BJ (cell line): ENCODE results near the gene SEC16A. TPM values are rescaled to one million over a fixed set of nuclear protein-coding genes. Genes with fewer than 3 reads are reported as not detected.

Source experiments
- CTCF ChIA-PET: fragments of 350-600 bp; formaldehyde crosslinking; extraction: SDS; loops from one replicate; lab custom pipeline; 2021; ENCODE audit warnings: antibody characterized with exemption, inconsistent platforms; lab: Yijun Ruan, JAX
- POLR2A ChIA-PET: fragments of 300-600 bp; sonication (Branson Sonifier 250); formaldehyde crosslinking; extraction: SDS; loops from one replicate; lab custom pipeline; 2021; ENCODE audit warnings: antibody characterized with exemption; lab: Charles Lee
- DNase-seq: peaks from one replicate; pipeline ENCODE4 v3.0.0-alpha.2; 2011; ENCODE audit warnings: low read depth
- H3K27me3 ChIP-seq: 2 replicates; pipeline ENCODE4 v1.6.0; 2011; ENCODE audit warnings: low read length; ENCODE audit not compliant: control insufficient read depth, insufficient read depth
- H3K36me3 ChIP-seq: 2 replicates; pipeline ENCODE4 v1.5.1; 2011; ENCODE audit warnings: low read length; ENCODE audit not compliant: control insufficient read depth, insufficient read depth
- H3K4me3 ChIP-seq: 2 replicates; pipeline ENCODE4 v1.5.1; 2011; ENCODE audit warnings: low read depth, mild to moderate bottlenecking, control low read depth, low read length
- polyA plus RNA-seq: library from polyadenylated mRNA; depleted of rRNA; stranded (reverse); fragments of >200 nt; gene quantifications from 2 replicates; pipeline ENCODE4 v1.2.3, GENCODE V29; 2011
- TF ChIP-seq, protein P1 (sequence below): IDR thresholded peaks from 2 replicates; pipeline ENCODE4 v1.5.1; 2011; ENCODE audit warnings: low read depth, mild to moderate bottlenecking, control low read depth, inconsistent platforms, low read length, moderate library complexity; ENCODE audit not compliant: insufficient read depth

SEC16A gene
- polyA plus RNA-seq, 1 experiment, result 24.4 TPM

- TF ChIP-seq, protein P1, sequence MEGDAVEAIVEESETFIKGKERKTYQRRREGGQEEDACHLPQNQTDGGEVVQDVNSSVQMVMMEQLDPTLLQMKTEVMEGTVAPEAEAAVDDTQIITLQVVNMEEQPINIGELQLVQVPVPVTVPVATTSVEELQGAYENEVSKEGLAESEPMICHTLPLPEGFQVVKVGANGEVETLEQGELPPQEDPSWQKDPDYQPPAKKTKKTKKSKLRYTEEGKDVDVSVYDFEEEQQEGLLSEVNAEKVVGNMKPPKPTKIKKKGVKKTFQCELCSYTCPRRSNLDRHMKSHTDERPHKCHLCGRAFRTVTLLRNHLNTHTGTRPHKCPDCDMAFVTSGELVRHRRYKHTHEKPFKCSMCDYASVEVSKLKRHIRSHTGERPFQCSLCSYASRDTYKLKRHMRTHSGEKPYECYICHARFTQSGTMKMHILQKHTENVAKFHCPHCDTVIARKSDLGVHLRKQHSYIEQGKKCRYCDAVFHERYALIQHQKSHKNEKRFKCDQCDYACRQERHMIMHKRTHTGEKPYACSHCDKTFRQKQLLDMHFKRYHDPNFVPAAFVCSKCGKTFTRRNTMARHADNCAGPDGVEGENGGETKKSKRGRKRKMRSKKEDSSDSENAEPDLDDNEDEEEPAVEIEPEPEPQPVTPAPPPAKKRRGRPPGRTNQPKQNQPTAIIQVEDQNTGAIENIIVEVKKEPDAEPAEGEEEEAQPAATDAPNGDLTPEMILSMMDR, result no peak
- Histone ChIP-seq H3K27me3 (no peaks in the 10 kb centered on the region), H3K36me3 (peaks cover 2% of the 10 kb centered on the region), H3K4me3 (peak overlapping the region; percentile 70)
- DNase-seq, result peak; percentile 37
- CTCF ChIA-PET, result interaction anchor here (1.0 to 9.0 kb wide), 19 partner anchors 10 to 202 kb away, joined by 3 to 385 read pairs (median 6); no protein-coding TSS in a partner anchor
- POLR2A ChIA-PET, result no interaction called here
Measured at GRCh38 chr9:136483589-136484152, 831 bp upstream of the SEC16A start.

- Histone ChIP-seq H3K27me3 (no peaks in the 10 kb centered on the region), H3K4me3 (peak overlapping the region; percentile 63), H3K36me3 (peaks cover 4% of the 10 kb centered on the region)
- DNase-seq, result no peak
- TF ChIP-seq, protein P1, result no peak
- ChIA-PET CTCF (no interaction called here), POLR2A (no interaction called here)
Measured at GRCh38 chr9:136482046-136482792, 621 bp downstream of the SEC16A start.

GRCh38 chr9:136481558-136481957 is 1.3 kb downstream of the SEC16A start:
- ChIA-PET CTCF (no interaction called here), POLR2A (no interaction called here)
- Histone ChIP-seq H3K36me3 (peaks cover 11% of the 10 kb centered on the region), H3K27me3 (no peaks in the 10 kb centered on the region), H3K4me3 (peak overlapping the region; percentile 63)
- TF ChIP-seq, protein P1, result no peak
- DNase-seq, result no peak

GRCh38 chr9:136476369-136477150 is 6.3 kb downstream of the SEC16A start:
- DNase-seq, result no peak
- no peaks in the 10 kb centered on the region for H3K27me3 ChIP-seq
- TF ChIP-seq, protein P1, result no peak
- peaks cover 56% of the 10 kb centered on the region for H3K36me3 ChIP-seq
- no peak overlapping the region for H3K4me3 ChIP-seq
- POLR2A ChIA-PET, result no interaction called here
- CTCF ChIA-PET, result no interaction called here
